Hippocampal formation (tissue), 2 donors: ENCODE measurements around the gene STXBP1.

Experiments
- DNase-seq, 2 donors: peaks; one replicate each; lab custom pipeline; 2025; lab: John Stamatoyannopoulos, UW

Gene STXBP1

DNA sequence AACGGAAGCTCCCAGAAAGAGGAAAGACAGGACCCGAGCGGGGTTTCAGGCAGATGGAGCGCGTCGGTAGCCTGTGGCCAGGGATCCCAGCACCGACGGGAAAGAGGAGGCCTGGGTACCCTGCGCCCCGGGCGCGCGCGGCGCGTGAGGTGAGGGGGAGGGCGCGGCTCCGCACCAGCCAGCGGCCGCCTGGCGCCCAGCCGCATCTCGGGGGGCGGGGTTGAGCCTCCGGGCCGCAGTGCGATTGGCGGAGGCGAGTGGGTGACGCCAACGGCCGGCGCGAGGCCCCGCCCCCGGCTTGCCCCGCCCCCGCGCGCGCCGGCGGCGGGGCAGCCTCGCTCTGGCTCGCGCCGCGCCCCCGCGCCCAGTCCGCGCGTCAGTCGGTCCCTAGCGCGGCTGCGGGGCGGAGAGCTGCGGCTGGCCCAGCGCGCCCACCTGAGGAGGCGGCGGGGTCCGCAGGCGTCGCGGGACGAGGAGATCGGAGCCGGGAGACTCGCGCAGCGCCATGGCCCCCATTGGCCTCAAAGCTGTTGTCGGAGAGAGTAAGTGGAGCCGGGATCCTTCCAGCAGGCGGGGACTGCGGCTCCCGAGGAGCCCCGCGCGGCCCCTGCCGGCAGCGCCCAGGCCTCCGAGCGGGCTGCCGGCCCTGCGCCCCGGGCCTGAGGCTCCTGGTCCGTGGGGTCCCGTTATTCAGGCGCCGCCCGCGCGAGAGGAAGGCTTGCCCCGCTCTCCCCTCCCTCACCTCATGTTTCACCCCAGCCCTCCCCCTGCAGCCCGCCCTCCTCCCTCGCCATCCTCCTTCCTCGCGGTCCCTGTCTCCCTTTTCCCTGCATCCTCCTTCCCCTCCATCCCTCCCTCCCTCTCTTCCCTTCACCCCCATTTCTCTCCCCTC, at the start of gene STXBP1:
STXBP1 (plus strand) TSS at position 379 of the 892 bp plus-strand sequence; CDS start at position 506, 127 bp downstream.
- DNase-seq = peak; percentile 84 to 86

- DNase-seq = no peak
Measured at GRCh38 chr9:127562279-127562796, 49.7 kb upstream of the STXBP1 start.

- no peak for DNase-seq
Measured at GRCh38 chr9:127562841-127563401, 49.2 kb upstream of the STXBP1 start.

DNA sequence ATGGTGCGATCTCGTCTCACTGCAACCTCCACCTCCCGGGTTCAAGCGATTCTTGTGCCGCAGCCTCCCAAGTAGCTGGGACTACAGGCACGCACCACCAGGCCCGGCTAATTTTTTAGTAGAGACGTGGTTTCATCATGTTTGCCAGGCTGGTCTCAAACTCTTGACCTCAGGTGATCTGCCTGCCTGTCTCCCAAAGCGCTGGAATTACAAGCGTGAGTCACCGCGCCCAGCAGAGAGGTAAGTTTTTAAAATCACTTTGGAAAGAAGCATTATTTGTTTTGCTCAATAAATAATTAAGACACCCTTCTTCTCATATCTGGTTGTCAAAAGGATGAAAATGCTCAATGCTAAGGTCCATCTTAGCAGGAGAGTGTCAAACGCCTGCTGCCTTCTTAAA, 48.5 kb upstream of the STXBP1 start:
- DNase-seq = no peak

GRCh38 chr9:127565231-127565630, 46.8 kb upstream of the STXBP1 start:
- DNase-seq = no peak

- DNase-seq = no peak
Measured at GRCh38 chr9:127566351-127567001, 45.6 kb upstream of the STXBP1 start.

GRCh38 chr9:127567035-127567729, 44.9 kb upstream of the STXBP1 start:
- no peak for DNase-seq

- no peak for DNase-seq
Measured at GRCh38 chr9:127567730-127568617, 44.1 kb upstream of the STXBP1 start.

- no peak for DNase-seq
Measured at GRCh38 chr9:127568618-127568970, 43.5 kb upstream of the STXBP1 start.

DNA sequence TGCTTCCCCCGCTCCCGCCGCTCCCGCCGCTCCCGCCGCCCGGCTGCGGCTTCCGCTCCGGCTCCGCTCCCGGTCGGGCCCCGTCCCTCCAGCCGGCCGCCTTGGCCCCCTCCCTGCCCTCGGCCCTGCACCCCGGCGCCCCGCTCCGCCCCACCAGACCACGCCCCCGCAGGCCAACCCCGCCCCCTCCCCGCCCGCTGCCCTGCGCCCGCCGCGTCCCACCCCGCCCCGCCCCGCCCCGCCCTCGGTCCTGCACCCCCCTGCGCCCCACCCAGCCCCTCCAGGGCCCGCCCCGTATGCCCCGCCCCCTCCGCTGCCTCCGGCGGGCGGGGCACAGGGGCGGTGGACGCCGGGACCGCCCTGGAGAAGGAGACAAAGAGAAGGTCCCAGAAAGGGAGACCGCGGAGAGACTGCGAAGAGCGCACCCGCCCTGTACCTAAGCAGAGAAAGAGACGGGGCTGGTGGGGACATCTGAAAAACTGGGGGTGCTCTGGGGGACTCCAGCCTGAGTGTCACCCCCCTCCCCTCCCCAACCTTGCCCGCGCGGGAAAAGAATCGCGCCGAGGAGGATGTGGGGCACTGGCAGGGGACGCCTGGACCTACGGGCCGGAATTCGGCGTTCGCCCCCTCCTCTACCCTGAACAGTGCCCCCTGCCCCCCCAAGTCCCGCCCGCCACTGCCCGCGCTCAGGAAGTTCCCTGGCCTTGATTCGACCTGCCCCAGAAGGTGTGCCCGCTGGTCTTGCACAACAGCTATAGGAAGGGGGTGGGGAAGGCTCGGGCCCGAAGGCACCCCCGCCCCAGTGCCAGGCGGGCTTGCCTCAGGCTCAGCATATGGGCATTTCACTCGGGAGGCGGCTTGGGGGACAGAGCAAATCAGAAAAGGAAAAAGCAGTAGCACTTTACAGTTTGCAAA, 42.8 kb upstream of the STXBP1 start:
- peak in 1 of 2 donors; percentile 77 for DNase-seq

GRCh38 chr9:127569886-127570401, 42.1 kb upstream of the STXBP1 start:
- DNase-seq = no peak

- DNase-seq = no peak
Measured at GRCh38 chr9:127570533-127571111, 41.5 kb upstream of the STXBP1 start.

GRCh38 chr9:127571971-127572370, 40.1 kb upstream of the STXBP1 start:
- no peak for DNase-seq

DNA sequence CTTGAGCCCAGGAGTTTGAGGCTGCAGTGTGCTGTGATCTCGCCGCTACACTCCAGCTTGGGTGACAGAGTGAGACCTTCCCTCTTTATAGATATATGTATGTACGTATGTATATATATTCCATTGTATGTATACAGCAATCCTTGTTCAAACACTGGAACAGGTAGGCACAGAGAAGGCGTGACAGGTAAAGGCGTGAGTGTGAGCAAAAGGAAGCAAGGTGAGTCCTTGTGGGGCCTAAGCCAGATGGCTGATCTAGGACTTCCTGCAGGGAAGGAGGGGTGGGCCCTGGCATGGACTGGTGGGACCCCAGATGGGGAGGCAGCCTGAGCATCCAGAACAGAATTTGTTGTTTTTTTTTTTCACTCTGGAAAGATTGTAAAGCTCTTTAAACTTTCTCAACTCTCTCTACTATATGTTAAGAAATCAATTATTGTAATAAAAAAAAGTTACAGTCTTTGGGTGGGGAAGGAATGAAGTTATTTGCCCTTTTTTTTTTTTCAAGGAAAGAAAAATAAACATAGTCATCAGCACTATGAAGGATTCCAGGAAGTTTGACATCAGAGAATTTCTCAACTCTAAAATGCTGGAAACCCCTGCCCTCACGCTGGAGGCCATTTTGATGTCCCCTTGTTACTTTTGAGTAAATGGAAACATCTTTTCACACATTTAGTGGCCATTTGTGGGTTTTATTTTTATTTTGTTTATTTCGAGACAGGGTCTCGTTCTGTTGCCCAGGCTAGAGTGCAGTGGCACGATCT, 38.9 kb upstream of the STXBP1 start:
- no peak for DNase-seq

GRCh38 chr9:127574072-127574993, 37.7 kb upstream of the STXBP1 start:
- DNase-seq = no peak

GRCh38 chr9:127575875-127576778, 36.0 kb upstream of the STXBP1 start:
- DNase-seq = no peak
